Measurements from ENCODE around the gene ATP11A. TPM values are rescaled to one million over a fixed set of nuclear protein-coding genes. Genes with fewer than 3 reads are reported as not detected.

The ATP11A gene
- total RNA-seq, 1 donor from 2014 or later: 114 TPM

DNA sequence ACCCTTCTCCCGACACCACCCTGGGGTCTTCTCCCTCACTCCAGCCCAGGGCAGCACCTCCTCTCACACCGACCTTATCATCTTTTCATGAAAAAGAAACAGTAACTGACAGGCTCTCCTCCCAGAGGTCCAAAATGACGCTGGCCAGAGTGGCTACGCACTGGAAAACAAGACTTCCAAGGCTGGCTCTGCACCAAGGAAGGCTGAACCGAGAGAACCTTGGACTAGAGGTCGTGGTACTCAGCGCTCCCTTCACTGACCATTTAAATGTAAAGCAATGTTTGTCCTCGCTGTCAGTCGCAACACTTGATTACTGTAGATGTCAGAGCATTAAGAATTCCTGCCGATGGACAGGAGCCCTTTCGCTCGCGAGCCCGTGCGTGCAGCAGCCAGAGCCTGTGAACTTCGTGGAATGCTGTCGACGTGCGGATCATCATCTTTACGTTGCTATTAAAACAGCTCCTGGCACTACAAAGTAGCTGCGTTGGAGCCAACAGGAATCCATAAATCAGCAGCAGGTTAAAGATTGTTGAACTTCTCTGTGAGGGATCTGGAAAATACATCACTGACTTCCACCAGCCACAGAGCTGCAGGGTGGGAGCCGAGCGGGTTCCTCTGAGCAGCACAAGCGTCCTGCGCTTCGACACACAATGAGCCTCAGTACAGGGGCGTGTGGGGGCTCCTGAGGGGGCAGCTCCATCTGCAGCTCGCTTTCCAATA is 153.7 kb downstream of the ATP11A start:
- H3K9me3 Mint-ChIP-seq: peaks cover 8% of the 10 kb centered on the region
- no peak overlapping the region for H3K27ac Mint-ChIP-seq
- TF ChIP-seq, protein P1, sequence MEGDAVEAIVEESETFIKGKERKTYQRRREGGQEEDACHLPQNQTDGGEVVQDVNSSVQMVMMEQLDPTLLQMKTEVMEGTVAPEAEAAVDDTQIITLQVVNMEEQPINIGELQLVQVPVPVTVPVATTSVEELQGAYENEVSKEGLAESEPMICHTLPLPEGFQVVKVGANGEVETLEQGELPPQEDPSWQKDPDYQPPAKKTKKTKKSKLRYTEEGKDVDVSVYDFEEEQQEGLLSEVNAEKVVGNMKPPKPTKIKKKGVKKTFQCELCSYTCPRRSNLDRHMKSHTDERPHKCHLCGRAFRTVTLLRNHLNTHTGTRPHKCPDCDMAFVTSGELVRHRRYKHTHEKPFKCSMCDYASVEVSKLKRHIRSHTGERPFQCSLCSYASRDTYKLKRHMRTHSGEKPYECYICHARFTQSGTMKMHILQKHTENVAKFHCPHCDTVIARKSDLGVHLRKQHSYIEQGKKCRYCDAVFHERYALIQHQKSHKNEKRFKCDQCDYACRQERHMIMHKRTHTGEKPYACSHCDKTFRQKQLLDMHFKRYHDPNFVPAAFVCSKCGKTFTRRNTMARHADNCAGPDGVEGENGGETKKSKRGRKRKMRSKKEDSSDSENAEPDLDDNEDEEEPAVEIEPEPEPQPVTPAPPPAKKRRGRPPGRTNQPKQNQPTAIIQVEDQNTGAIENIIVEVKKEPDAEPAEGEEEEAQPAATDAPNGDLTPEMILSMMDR (IDR thresholded peaks at IDR 0.05; ENCODE audit: unreplicated experiment): no peak
- no peak overlapping the region for H3K4me3 Mint-ChIP-seq
- H3K36me3 Mint-ChIP-seq: peaks cover 42% of the 10 kb centered on the region
- no peak for DNase-seq (ENCODE audit: low spot score in 2 of 2, unreplicated experiment in 2 of 2)
- no peaks in the 10 kb centered on the region for H3K27me3 Mint-ChIP-seq (ENCODE audit: low read depth)
- H3K4me1 Mint-ChIP-seq: peaks cover 5% of the 10 kb centered on the region

DNA sequence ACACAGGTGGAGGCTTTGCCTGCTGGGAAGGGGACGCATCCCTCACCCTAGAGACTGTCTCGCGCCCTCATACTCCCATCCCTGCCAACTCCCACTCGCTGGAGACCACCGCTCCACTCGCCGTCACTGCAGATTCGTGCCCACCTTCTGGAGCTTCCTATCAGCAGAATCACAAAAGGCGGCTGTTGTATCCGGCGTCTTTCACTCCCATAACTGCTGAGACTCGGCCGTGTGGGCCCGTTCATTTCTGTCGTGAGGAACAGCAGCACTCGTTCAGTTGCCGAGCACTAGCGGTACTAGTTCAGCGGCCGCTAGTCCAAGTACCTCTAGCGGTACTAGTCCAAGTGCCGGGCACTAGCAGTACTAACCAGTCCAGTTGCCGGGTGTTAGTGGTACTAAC is 154.6 kb downstream of the ATP11A start:
- Mint-ChIP-seq H3K4me1 (peaks cover 5% of the 10 kb centered on the region), H3K36me3 (peaks cover 42% of the 10 kb centered on the region), H3K4me3 (no peak overlapping the region), H3K27me3 (ENCODE audit: low read depth) (no peaks in the 10 kb centered on the region), H3K9me3 (peaks cover 8% of the 10 kb centered on the region), H3K27ac (no peak overlapping the region)
- DNase-seq (ENCODE audit: low spot score in 2 of 2, unreplicated experiment in 2 of 2): no peak
- TF ChIP-seq, protein P1 (IDR thresholded peaks at IDR 0.05; ENCODE audit: unreplicated experiment): no peak

DNA sequence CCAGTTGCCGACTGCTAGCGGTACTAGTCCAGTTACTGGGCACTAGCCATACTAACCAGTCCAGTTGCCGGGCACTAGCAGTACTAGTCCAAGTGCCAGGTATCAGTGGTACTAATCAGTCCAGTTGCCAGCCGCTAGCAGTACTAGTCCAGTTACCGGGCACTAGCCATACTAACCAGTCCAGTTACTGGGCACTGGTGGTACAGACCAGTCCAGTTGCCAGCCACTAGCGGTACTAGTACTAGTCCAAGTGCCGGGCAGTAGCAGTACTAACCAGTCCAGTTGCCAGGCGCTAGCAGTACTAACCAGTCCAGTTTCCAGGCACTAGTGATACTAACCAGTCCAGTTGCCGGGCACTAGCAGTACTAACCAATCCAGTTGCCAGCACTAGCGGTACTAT is 155.0 kb downstream of the ATP11A start:
- Mint-ChIP-seq H3K36me3 (peaks cover 47% of the 10 kb centered on the region), H3K27ac (no peak overlapping the region), H3K9me3 (peaks cover 8% of the 10 kb centered on the region), H3K27me3 (ENCODE audit: low read depth) (no peaks in the 10 kb centered on the region), H3K4me1 (peaks cover 5% of the 10 kb centered on the region), H3K4me3 (no peak overlapping the region)
- TF ChIP-seq, protein P1 (IDR thresholded peaks at IDR 0.05; ENCODE audit: unreplicated experiment): no peak
- no peak for DNase-seq (ENCODE audit: low spot score in 2 of 2, unreplicated experiment in 2 of 2)

DNA sequence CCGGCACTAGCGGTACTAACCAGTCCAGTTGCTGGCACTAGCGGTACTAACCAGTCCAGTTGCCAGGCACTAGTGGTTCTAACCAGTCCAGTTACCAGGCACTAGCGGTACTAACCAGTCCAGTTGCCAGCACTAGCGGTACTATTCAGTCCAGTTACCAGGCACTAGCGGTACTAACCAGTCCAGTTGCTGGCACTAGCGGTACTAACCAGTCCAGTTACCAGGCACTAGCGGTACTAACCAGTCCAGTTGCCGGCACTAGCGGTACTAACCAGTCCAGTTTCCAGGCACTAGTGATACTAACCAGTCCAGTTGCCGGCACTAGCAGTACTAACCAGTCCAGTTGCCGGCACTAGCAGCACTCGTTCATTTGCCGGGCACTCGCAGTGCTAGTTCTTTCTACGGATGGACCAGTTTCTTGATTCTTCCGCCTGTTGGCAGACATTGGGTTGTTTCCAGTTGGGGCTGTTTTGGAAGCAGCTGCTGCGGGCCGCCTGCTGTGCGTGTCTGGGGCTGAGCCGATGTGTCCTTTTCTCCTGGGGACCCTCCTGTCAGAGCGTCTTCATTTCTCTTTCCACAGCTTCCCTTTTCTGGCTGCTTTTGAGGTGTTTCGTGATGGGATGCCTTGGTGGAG is 155.8 kb downstream of the ATP11A start:
- Mint-ChIP-seq H3K27me3 (ENCODE audit: low read depth) (no peaks in the 10 kb centered on the region), H3K4me1 (peaks cover 10% of the 10 kb centered on the region), H3K4me3 (no peak overlapping the region), H3K9me3 (peaks cover 8% of the 10 kb centered on the region), H3K36me3 (peaks cover 49% of the 10 kb centered on the region), H3K27ac (no peak overlapping the region)
- TF ChIP-seq, protein P1 (IDR thresholded peaks at IDR 0.05; ENCODE audit: unreplicated experiment): no peak
- no peak for DNase-seq (ENCODE audit: low spot score in 2 of 2, unreplicated experiment in 2 of 2)

DNA sequence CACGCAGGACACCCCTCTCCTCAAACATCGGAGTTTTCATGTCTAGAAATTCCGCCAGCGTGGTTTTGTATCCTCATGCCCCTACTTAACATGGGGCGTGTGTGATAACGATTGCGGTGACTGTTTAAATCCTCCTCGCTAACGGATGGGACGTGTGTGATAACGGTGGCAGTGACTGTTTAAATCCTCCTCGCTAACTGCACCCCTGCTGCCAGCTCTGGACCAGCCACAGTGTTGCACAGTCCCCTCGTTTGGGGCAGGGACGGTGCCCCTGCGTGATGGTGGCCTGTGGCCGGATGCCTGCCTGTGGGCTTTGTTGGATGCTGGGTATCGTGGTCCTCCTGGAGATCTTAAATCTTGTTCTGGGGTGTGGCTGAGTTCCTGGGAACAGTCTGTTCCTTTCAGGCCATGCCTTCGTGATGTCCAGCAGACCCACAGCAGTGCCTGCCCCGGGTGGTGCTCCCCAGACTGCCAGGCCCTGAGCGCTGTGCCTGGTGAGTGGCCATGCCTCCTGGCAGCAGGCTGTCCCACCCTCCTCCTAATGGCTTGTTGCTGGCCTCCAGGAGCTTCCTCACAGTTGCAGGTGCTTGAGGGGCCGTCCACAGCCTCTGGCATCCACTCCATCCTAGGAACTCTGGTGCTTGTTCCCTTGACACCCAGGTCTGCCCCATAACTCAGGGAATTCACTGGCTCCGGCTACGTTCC is 156.7 kb downstream of the ATP11A start:
- H3K36me3 Mint-ChIP-seq: peaks cover 58% of the 10 kb centered on the region
- no peaks in the 10 kb centered on the region for H3K27me3 Mint-ChIP-seq (ENCODE audit: low read depth)
- H3K4me1 Mint-ChIP-seq: peaks cover 10% of the 10 kb centered on the region
- H3K9me3 Mint-ChIP-seq: peaks cover 8% of the 10 kb centered on the region
- H3K27ac Mint-ChIP-seq: no peak overlapping the region
- DNase-seq (ENCODE audit: low spot score in 2 of 2, unreplicated experiment in 2 of 2): no peak
- H3K4me3 Mint-ChIP-seq: no peak overlapping the region
- TF ChIP-seq, protein P1 (IDR thresholded peaks at IDR 0.05; ENCODE audit: unreplicated experiment): no peak
